ENCODE results near the gene RAD23A. TPM values are rescaled to one million over a fixed set of nuclear protein-coding genes. Genes with fewer than 3 reads are reported as not detected.
"Not testable (repeated sequence)": the region's sequence is repeated elsewhere in the genome, so short reads cannot be mapped to it uniquely, and the experiment has no call there.

The RAD23A gene
- total RNA-seq, 1 donor from 2014 or later, result 42.6 TPM

- no peak for ATAC-seq
- DNase-seq (ENCODE audit: low spot score), result no peak
Observed at GRCh38 chr19:12953799-12954611, 8.3 kb downstream of the RAD23A start.

DNA sequence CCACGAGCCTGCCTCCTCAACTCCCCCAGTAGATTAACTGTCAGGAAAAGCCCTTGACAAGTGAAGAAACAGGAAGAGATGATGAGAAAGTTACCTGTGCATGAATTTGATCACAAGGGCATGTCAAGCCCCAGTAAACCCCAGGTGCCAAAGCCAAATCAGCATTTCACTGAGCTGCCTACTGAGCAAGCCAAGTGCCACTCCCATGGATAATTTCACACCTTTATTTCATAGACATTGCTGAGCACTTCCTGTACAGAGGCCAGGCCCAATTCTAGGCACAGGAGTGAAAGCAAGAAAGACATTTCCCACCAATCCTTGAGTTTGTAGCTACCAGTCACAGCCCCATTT lies 8.9 kb downstream of the RAD23A start:
- ATAC-seq, result no peak
- no peak for DNase-seq (ENCODE audit: low spot score)

DNA sequence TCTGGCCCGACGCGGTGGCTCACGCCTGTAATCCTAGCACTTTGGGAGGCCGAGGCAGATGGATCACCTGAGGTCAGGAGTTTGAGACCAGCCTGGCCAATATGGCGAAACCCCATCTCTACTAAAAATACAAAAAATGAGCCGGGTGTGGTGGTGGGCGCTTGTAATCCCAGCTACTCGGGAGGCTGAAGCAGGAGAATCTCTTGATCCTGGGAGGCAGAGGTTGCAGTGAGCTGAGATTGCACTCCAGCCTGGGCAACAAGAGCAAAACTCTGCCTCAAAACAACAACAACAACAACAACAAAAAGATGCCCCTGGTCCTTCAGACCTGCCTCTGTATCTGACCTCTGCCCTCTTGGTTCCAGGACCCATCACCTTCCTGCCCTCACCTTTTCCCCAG lies 9.9 kb downstream of the RAD23A start:
- not testable (repeated sequence) for ATAC-seq; DNase-seq (ENCODE audit: low spot score)

- ATAC-seq (no peak), DNase-seq (ENCODE audit: low spot score) (no peak)
Observed at GRCh38 chr19:12955996-12956395, 10.3 kb downstream of the RAD23A start.

- DNase-seq (ENCODE audit: low spot score), result peak; percentile 81
- peak; percentile 94 for ATAC-seq
Observed at GRCh38 chr19:12956446-12957388, 11.1 kb downstream of the RAD23A start, which contains the start of gene GADD45GIP1. Gene GADD45GIP1 (minus strand): TSS chr19:12957223. CDS start chr19:12957212, 11 bp downstream.

GRCh38 chr19:12957389-12957952 lies 11.8 kb downstream of the RAD23A start:
- DNase-seq (ENCODE audit: low spot score), result not testable (repeated sequence)
- peak; percentile 13 for ATAC-seq

- DNase-seq (ENCODE audit: low spot score), result no peak
- ATAC-seq, result no peak
Observed at GRCh38 chr19:12959481-12959880, 13.8 kb downstream of the RAD23A start.

DNA sequence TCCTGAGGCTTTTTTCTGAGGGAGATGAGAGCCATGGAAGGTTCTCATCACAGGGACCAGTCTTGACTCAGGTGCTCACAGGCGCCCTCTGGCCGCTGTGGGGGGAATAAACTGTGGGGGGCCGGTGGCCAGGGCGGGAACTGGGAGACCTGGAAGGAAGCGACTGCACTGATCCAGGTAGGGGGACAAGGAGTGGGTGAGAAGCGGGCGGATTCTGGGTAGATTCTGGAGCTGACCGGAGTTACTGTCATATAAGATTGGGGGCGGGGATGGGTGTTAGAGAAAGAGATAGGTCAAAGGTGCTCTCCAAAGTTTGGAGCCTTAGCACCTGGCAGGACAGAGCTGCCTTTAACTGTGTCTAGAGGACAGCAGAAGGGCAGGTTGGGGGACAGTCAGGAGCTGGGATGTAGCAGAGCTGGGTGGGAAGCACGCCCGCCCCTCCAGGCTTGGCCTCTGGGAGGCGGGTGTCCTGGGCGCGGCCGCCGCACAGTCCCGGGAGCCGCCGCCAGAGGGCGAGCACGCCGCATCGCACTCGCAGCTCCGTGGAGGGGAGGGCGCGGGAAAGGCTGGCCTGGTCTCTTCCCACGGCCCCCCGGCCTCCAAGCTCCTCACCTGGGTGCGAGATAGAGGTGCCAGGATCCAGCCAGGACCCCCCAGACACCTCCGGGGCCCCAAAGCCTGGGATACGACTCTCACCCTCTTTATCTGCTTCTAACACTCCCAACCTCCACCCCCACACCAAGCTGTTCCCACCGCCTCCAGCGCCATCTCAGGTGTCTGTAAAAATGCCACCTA lies 19.6 kb downstream of the RAD23A start:
- ATAC-seq (peak; percentile 96), DNase-seq (ENCODE audit: low spot score) (peak; percentile 82)

DNA sequence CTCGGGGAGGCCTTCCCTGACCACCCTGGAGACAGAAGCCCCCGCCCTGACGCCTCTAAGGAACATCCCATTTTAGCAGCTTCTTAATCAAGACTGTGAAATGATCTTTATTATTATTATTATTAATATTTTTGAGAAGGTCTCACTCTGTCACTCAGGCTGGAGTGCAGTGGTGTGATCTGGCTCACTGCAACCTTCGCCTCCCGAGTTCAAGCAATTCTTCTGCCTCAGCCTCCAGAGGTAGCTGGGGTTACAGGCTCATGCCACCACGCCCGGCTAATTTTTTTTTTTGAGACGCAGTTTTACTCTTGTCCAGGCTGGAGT lies 20.1 kb downstream of the RAD23A start:
- ATAC-seq, result no peak
- DNase-seq (ENCODE audit: low spot score), result no peak

DNA sequence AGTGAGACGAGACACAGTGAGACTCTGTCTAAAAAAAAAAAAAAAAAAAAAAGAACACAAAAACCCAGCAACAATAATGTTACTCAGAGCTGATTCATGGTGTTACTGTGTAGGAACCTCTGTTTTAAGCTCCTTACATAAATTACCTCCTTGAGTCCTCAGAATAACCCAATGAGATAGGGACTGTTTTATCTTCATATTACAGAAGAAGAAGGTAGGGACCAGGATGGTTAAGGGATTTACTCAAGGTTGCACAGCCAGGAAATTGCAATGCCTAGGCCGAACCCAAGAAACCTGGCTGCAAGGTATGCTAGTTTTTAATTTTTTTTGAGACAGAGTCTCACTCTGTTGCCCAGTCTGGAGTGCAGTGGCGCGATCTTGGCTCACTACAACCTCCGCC lies 22.2 kb downstream of the RAD23A start:
- DNase-seq (ENCODE audit: low spot score) (no peak), ATAC-seq (no peak)

GRCh38 chr19:12969292-12969988 lies 23.8 kb downstream of the RAD23A start, which contains the start of gene DAND5:
Gene DAND5 (plus strand): TSS chr19:12969576. CDS start chr19:12969661, 85 bp downstream.
- ATAC-seq, result peak; percentile 23
- DNase-seq (ENCODE audit: low spot score), result no peak

- ATAC-seq, result no peak
- no peak for DNase-seq (ENCODE audit: low spot score)
Observed at GRCh38 chr19:12970070-12970820, 24.6 kb downstream of the RAD23A start.

- ATAC-seq, result no peak
- DNase-seq (ENCODE audit: low spot score), result no peak
Observed at GRCh38 chr19:12973236-12973635, 27.6 kb downstream of the RAD23A start.

DNA sequence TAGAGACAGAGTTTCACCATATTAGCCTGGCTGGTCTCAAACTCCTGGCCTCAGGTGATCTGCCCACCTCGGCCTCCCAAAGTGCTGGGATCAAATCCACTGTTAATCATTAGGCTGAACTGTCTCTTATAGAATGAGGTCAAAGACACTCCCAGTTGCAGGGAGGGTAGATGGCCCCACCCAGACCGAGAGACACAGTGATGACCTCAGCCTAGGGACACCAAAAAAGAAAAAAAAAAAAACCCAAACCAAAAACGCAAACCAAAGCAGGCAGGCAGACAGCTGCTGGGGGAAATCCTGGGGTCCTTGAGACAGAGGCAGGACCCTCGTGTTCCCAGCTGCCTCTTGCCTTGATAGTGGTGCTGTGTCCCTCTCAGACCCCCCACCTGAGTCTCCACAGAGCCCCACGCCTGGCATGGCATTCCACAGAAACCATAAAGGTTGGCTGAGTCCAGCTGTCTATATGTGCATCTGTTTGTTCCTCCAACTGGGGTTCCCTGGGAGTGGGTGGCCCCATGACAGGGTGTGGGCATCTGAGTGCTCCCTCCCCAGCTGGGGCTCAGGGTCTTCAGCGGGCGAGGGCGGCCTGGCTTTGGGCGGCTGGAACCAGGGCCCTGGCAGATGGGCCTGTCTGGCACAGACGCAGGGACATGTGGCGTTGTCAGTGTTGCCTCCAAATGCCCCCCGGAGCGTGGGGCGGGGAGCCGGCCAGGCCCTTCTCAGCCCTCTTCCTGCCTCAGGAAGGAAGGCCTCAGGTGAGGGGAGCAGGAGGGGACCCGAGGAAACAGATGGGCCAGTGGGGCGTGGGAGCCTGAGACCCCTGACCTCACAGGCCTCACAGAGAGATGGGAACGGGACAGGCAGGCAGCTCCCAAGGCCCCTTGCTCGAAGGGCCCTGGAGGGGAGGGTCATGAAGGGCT lies 28.9 kb downstream of the RAD23A start:
- no peak for ATAC-seq
- DNase-seq (ENCODE audit: low spot score), result no peak

GRCh38 chr19:12975221-12975741 lies 29.6 kb downstream of the RAD23A start:
- ATAC-seq (no peak), DNase-seq (ENCODE audit: low spot score) (no peak)

GRCh38 chr19:12976109-12976508 lies 30.4 kb downstream of the RAD23A start:
- not testable (repeated sequence) for ATAC-seq; DNase-seq (ENCODE audit: low spot score)

DNA sequence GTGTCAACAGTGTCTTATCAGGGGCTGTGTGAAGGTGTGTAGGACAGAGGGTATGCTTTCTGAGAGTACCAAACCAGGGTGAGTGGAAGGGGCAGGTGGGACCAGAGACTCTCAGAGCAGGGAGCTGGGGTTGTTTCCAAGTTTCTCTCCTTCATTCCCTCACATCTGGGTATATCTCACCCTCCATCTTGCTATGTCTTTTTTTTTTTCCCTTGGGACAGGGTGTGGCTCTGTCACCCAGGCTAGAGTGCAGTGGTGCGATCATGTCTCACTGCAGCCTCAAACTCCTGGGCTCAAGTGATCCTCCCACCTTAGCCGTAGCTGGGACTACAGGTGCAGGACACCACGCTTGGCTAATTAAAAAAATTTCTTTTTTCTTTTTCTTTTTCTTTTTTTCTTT lies 34.3 kb downstream of the RAD23A start:
- DNase-seq (ENCODE audit: low spot score), result no peak

DNA sequence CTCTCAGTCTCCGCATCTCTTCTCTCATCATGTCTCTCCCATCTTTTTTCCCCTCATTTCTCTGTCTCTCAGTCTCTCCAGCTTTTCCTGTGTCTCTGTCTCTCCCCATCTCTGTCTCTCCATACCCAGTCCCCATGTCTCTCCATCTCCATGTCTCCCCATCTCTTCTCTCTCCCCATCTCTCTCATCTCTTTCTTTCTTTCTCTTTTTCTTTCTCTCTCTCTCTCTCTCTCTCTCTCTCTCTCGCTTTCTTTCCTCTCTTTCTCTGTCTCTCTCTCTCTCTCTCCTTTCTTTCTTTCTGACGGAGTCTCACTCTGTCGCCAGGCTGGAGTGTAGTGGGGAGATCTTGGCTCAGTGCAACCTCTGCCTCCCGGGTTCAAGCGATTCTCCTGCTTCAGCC lies 37.0 kb downstream of the RAD23A start:
- ATAC-seq, result no peak
- no peak for DNase-seq (ENCODE audit: low spot score)

More for the DNA sequence above, 34.3 kb downstream of the RAD23A start:
- no peak for ATAC-seq

Data from left lobe of liver (tissue), 2 donors.